HG03045 (cell line): ENCODE measurements around the gene WFIKKN1.

Source experiments
- ATAC-seq: cut with Tn5 transposase; IDR thresholded peaks from one replicate; pipeline ENCODE4 v1.9.1; 2021; ENCODE audit warnings: mild to moderate bottlenecking, moderate library complexity; ENCODE audit not compliant: unreplicated experiment

Gene WFIKKN1

DNA sequence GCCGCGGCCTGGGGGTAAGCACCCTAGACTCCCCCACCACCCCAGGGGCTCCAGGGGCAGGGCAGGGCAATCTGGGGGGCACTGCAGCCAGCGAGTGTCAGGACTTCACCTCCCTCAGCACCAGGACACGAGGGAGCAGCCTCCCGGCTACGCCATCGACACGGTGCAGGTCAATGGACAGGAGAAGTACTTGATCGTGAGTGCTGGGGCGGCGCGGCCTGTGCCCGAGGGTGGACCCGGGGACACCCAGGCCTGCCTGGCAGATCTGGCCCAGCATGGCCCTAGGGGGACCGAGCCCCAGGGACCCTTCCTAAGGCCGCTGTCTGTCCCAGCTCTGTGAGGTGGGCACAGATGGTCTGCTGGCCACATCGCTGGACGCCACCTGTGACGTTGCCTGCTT is 41.6 kb downstream of the WFIKKN1 start:
- ATAC-seq = no peak

DNA sequence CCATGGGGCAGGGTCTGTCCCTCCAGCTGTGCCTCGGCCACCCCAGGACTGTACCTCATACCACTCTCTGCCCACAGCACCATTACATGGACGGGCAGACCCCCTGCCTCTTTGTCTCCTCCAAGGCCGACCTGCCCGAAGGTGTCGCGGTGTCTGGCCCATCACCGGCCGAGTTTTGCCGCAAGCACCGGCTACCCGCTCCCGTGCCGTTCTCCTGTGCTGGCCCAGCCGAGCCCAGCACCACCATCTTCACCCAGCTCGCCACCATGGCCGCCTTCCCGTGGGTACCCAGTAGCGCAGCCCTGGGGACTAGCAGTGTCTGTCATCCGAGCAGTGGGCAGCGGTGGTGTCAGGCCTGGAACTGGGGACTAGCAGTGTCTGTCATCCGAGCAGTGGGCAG is 42.1 kb downstream of the WFIKKN1 start:
- no peak for ATAC-seq

DNA sequence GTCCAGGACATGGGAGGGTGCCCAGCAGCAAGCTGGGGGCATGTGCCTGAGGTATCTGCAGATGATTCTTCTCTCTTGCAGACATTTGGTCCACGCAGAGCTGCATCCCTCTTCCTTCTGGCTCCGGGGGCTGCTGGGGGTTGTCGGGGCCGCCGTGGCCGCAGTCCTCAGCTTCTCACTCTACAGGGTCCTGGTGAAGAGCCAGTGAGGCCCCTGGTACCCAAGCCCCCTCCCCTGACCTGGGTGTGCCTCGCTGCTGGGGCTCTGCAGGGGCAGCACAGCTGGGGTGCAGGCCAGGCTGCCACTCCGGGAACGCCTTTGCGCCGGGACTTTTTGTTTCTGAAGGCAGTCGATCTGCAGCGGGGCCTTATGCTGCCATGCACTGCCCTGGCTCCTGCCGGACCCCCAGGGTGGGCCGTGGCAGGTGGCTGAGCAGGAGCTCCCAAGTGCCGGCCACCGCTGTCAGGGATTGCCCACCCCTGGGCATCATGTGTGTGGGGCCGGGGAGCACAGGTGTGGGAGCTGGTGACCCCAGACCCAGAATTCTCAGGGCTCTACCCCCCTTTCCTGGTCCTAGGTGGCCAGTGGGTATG is 42.7 kb downstream of the WFIKKN1 start:
- ATAC-seq = no peak

- ATAC-seq = no peak
These were observed 43.6 kb downstream of the WFIKKN1 start for GRCh38 chr16:674214-674881.

DNA sequence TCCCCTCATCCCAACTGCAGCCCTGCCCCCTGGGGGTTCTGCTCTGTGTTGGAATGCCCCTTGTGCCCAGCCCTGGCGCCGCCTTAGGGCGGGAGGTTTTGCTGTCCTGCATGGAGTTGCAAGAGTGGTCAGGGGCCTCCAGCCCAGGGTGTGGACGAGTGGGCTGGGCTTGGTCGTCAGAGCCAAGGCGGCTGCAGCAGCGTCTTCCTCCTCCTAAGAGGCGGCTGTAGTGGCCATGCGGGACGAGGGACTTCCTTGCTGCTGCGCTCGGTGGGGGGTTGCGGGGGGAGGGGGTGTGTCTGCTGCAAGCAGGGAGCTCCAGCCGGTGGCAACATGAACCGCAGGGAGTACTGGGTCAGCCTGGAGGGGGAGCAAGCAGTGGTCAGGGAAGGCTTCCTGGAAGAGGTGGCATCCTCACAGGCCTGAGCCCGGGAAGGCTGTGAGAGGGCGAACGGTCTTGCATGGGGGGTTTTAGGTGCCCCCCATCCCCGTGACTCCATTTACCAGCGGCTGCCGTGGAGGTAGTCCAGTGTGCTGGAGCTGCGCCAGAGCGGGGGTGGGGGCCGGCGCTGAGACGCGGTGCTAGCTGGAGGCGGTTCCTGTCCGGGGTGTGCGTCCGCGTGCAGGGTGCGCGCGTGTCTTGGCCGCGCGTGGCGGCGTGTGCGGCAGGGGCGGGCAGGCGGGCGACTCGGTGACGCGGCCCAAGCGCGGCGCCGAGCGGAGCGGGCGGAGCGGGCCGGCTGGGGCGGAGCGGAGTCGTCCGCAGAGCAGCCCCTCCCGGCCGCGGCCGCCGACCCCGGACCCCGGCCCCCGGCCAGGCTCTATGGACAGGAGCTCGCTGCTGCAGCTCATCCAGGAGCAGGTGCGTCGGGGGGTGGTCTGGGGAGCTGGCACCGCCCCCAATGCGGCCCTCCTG is 44.4 kb downstream of the WFIKKN1 start, which contains the start of gene RHBDL1:
Gene RHBDL1 (plus strand): TSS at position 704 of the 916 bp plus-strand sequence. CDS start 120 bp downstream, at position 824.
- ATAC-seq = no peak

DNA sequence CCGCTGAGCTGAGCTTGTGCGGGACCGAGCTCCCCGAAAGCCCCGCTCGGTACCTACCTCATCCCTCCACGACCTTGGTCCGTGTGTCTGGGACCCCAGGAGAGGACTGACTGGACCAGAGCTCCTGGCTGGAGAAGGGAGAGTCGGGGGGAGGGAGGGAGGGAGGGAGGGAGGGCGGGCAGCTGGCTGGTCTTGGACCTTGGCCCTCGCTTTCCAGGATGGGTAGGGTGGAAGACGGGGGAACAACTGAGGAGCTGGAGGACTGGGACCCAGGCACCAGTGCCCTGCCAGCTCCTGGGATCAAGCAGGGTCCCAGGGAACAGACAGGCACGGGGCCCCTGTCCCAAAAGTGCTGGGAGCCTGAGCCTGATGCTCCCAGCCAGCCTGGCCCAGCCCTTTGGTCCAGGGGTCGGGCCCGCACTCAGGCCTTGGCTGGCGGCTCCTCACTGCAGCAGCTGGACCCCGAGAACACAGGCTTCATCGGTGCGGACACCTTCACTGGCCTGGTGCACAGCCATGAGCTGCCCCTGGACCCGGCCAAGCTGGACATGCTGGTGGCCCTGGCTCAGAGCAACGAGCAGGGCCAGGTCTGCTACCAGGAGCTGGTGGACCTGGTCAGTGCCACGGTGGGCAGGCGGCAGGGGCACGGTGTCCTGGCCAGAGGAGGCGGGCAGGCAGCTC is 45.2 kb downstream of the WFIKKN1 start:
- ATAC-seq = no peak

- no peak for ATAC-seq
These were observed 45.7 kb downstream of the WFIKKN1 start for GRCh38 chr16:676565-676902.

- no peak for ATAC-seq
These were observed 46.1 kb downstream of the WFIKKN1 start for GRCh38 chr16:676913-677312.

- ATAC-seq = no peak
These were observed 46.8 kb downstream of the WFIKKN1 start for GRCh38 chr16:677316-678190.

- ATAC-seq = no peak
These were observed 47.5 kb downstream of the WFIKKN1 start for GRCh38 chr16:678209-678857.

- no peak for ATAC-seq
These were observed 48.4 kb downstream of the WFIKKN1 start for GRCh38 chr16:678858-679813.

DNA sequence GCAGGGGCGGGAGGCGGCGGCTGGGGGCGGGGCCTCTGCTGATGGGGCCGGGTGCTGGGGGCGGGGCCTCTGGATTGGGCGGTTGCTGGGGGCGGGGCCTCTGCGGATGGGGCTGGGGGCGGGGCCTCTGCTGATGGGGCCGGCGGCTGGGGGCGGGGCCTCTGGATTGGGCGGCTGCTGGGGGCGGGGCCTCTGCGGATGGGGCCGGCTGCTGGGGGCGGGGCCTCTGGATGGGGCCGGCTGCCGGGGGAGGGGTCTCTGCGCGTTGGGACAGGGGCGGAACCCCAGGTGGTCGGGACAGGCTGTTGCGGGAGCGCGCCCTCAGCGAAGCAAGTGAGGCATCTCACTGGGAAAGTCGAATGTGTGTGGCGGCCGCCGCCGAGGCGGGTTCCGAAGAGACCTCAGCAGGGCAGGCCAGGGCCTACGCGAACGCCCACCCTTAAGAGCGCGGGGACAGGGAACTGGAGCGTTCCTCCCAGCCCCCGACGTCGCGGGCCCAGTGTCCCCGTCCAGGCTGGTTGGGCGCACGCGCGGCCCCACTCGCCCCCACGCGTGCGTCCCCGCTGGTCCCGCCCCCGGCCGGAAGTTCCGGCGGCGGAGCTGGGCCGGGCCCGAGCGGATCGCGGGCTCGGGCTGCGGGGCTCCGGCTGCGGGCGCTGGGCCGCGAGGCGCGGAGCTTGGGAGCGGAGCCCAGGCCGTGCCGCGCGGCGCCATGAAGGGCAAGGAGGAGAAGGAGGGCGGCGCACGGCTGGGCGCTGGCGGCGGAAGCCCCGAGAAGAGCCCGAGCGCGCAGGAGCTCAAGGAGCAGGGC is 49.2 kb downstream of the WFIKKN1 start, which contains the start of gene STUB1:
Gene STUB1 (plus strand): TSS at position 597 of the 811 bp plus-strand sequence. CDS start 116 bp downstream, at position 713.
- ATAC-seq = peak; percentile 37

DNA sequence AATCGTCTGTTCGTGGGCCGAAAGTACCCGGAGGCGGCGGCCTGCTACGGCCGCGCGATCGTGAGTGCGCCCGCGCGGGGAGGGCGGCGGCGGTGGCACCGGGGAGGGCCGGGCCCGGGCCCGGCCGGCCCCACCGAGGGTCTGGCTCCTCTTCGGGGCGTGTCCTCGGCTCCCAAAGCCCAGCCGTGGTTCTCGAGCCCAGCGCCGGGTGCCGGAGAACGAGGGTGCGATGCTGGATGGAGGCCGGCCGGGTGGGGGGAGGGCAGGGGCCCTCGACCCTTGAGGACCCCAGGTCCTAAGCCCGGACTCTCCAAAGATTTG is 49.8 kb downstream of the WFIKKN1 start:
- no peak for ATAC-seq

DNA sequence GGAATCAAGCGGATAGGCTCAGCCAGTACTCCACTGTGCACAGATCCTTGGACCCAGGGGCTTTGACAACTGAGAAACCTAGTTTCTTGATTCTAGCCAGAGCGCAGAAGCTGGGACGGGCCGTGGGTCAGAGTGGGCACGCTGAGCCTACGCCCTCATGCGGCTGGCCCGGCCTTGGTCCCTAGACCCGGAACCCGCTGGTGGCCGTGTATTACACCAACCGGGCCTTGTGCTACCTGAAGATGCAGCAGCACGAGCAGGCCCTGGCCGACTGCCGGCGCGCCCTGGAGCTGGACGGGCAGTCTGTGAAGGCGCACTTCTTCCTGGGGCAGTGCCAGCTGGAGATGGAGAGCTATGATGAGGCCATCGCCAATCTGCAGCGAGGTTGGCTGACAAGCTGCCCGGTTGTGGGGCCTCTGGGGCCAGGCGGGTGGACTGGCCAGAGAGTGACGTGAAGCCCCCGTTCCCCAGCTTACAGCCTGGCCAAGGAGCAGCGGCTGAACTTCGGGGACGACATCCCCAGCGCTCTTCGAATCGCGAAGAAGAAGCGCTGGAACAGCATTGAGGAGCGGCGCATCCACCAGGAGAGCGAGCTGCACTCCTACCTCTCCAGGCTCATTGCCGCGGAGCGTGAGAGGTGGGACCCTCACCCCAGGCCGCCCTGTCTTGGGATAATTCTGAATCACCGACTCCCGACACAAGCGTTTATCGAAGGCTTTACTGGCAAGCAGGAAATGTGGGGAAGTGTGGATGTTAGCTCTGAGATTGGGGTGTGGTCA is 50.4 kb downstream of the WFIKKN1 start:
- no peak for ATAC-seq

DNA sequence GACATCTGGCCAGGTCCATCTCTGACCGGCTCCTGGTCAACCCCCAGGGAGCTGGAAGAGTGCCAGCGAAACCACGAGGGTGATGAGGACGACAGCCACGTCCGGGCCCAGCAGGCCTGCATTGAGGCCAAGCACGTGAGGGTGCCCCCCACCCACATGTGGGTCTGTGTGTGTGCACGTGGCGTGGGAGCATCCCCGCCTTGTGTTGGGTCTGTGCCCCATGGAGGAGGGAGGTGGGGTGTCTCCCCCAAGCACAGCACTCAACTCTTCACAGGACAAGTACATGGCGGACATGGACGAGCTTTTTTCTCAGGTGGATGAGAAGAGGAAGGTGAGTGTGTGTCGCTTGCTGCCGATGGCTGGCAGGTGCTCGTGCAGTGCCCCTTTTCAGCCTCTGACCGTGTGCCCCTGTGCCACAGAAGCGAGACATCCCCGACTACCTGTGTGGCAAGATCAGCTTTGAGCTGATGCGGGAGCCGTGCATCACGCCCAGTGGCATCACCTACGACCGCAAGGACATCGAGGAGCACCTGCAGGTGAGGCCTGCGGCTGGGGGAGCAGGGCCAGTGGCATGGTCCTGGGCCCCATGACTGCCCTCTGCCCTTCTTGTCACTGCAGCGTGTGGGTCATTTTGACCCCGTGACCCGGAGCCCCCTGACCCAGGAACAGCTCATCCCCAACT is 51.1 kb downstream of the WFIKKN1 start:
- ATAC-seq = no peak
